ENCODE results near the gene MZT2A.
"Not testable (repeated sequence)": the region's sequence is repeated elsewhere in the genome, so short reads cannot be mapped to it uniquely, and the experiment has no call there.

MZT2A gene

GRCh38 chr2:131527131-131528001, 35.2 kb upstream of the MZT2A start, which contains the start of gene CCDC74A:
Gene CCDC74A (plus strand): TSS chr2:131527888. CDS start chr2:131527971, 83 bp downstream.
- peak within 1 kb of the TSS; percentile 42 for H3K4me3 ChIP-seq (ENCODE audit: low read length)
- not testable (repeated sequence) for DNase-seq (ENCODE audit: low read depth)

- H3K4me3 ChIP-seq (ENCODE audit: low read length); DNase-seq (ENCODE audit: low read depth): not testable (repeated sequence)
These were observed 33.1 kb upstream of the MZT2A start for GRCh38 chr2:131525256-131525655.

- no peak for DNase-seq (ENCODE audit: low read depth)
- TF ChIP-seq CTCF (conservative IDR thresholded peaks at IDR 0.05; ENCODE audit: low read depth, low read length) = no peak
- no peak overlapping the region for H3K4me3 ChIP-seq (ENCODE audit: low read length)
These were observed 30.0 kb upstream of the MZT2A start for GRCh38 chr2:131521961-131522781.

GRCh38 chr2:131521524-131521923, 29.3 kb upstream of the MZT2A start:
- not testable (repeated sequence) for DNase-seq (ENCODE audit: low read depth); H3K4me3 ChIP-seq (ENCODE audit: low read length)

GRCh38 chr2:131520526-131520925, 28.3 kb upstream of the MZT2A start:
- no peak overlapping the region for H3K4me3 ChIP-seq (ENCODE audit: low read length)
- no peak for TF ChIP-seq CTCF (conservative IDR thresholded peaks at IDR 0.05; ENCODE audit: low read depth, low read length)
- no peak for DNase-seq (ENCODE audit: low read depth)

GRCh38 chr2:131519871-131520470, 27.8 kb upstream of the MZT2A start:
- not testable (repeated sequence) for DNase-seq (ENCODE audit: low read depth); H3K4me3 ChIP-seq (ENCODE audit: low read length)

- TF ChIP-seq CTCF (conservative IDR thresholded peaks at IDR 0.05; ENCODE audit: low read depth, low read length) = no peak
- no peak overlapping the region for H3K4me3 ChIP-seq (ENCODE audit: low read length)
- no peak for DNase-seq (ENCODE audit: low read depth)
These were observed 27.3 kb upstream of the MZT2A start for GRCh38 chr2:131519466-131519865.

- H3K4me3 ChIP-seq (ENCODE audit: low read length); DNase-seq (ENCODE audit: low read depth): not testable (repeated sequence)
These were observed 26.3 kb upstream of the MZT2A start for GRCh38 chr2:131518531-131518930.

GRCh38 chr2:131517856-131518255, 25.7 kb upstream of the MZT2A start:
- DNase-seq (ENCODE audit: low read depth); H3K4me3 ChIP-seq (ENCODE audit: low read length): not testable (repeated sequence)
